NCI-H510A treated with DMSO at 0.1 percent for 48 hours (cell line): ENCODE measurements around the gene SPTB.

Source experiments
- DNase-seq: peaks from one replicate; lab custom pipeline; 2025; lab: John Stamatoyannopoulos, UW

SPTB gene

GRCh38 chr14:64885559-64885958 is 5.9 kb upstream of the SPTB start:
- no peak for DNase-seq

- DNase-seq: peak; percentile 74
Observed at GRCh38 chr14:64880221-64881121, 764 bp upstream of the SPTB start.

GRCh38 chr14:64878837-64879634 is 671 bp downstream of the SPTB start:
- DNase-seq: peak; percentile 50

- no peak for DNase-seq
Observed at GRCh38 chr14:64877846-64878245, 1.9 kb downstream of the SPTB start.

GRCh38 chr14:64875350-64875749 is 4.4 kb downstream of the SPTB start:
- DNase-seq: no peak

GRCh38 chr14:64873506-64874219 is 6.0 kb downstream of the SPTB start:
- DNase-seq: no peak

GRCh38 chr14:64871344-64871743 is 8.4 kb downstream of the SPTB start:
- no peak for DNase-seq

- DNase-seq: no peak
Observed at GRCh38 chr14:64870160-64870559, 9.5 kb downstream of the SPTB start.

- DNase-seq: no peak
Observed at GRCh38 chr14:64868841-64869240, 10.9 kb downstream of the SPTB start.

- DNase-seq: no peak
Observed at GRCh38 chr14:64868379-64868778, 11.3 kb downstream of the SPTB start.

- no peak for DNase-seq
Observed at GRCh38 chr14:64867182-64867581, 12.5 kb downstream of the SPTB start.

- DNase-seq: no peak
Observed at GRCh38 chr14:64865992-64866391, 13.7 kb downstream of the SPTB start.

GRCh38 chr14:64865109-64865508 is 14.6 kb downstream of the SPTB start:
- no peak for DNase-seq

- DNase-seq: no peak
Observed at GRCh38 chr14:64864258-64864657, 15.4 kb downstream of the SPTB start.

GRCh38 chr14:64861916-64862315 is 17.8 kb downstream of the SPTB start:
- DNase-seq: no peak

GRCh38 chr14:64860039-64860438 is 19.7 kb downstream of the SPTB start:
- peak; percentile 62 for DNase-seq

GRCh38 chr14:64857979-64858744 is 21.5 kb downstream of the SPTB start:
- peak; percentile 90 for DNase-seq

GRCh38 chr14:64856529-64857445 is 22.9 kb downstream of the SPTB start:
- no peak for DNase-seq

GRCh38 chr14:64855721-64856528 is 23.8 kb downstream of the SPTB start:
- DNase-seq: peak; percentile 92
